ENCODE measurements around the gene SMC3. TPM values are rescaled to one million over a fixed set of nuclear protein-coding genes. Genes with fewer than 3 reads are reported as not detected.

SMC3 gene
- total and polyA plus RNA-seq, 2 experiments from 2014 or later = 72.3 to 320 TPM

DNA sequence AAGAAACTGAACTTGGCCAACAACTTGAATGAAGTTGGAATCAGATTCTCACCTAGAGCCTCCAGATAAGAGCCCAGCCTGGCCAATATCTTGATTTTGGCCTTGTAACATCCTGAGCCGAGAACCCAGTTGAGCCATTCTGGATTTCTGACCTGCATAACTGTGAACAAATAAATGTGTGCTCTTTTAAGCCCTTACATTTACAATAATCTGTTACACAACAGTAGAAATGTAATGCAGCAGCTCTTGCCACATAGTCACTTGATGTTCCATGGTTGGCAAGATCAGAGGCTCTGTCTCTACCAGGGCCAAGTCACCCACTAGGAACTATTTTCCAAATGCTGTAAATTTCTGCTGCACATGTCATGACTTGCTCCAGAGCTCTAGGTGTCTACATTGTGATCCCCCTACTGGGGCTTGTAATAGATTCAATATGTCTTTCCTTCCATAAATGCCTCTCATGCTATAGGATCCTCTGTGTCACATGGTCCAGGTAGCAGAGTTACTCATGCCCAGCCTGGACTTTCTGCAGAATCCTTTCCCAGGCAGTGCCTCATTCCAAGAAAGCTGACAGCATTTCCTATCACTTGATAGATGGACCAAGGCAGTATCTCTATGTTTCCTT, 65.2 kb downstream of the SMC3 start:
- Histone ChIP-seq H4K20me1 (replicated peaks; ENCODE audit: insufficient read depth) (no peaks in the 10 kb centered on the region), H3K27me3 (ENCODE audit: insufficient read depth) (no peaks in the 10 kb centered on the region), H3F3A (replicated peaks; ENCODE audit: low read depth) (0 out of 2 replicates have a peak, but pooled peaks cover 5% of the 10 kb centered on the region), H3K27ac (ENCODE audit: low read depth) (no peak overlapping the region), H3K4me1 (ENCODE audit: insufficient read depth) (peaks cover 19% of the 10 kb centered on the region), H3K4me2 (no peak overlapping the region), H3K79me2 (replicated peaks; ENCODE audit: insufficient read depth) (no peaks in the 10 kb centered on the region), H3K36me3 (ENCODE audit: insufficient read depth) (no peaks in the 10 kb centered on the region), H3K4me3 (no peak overlapping the region), H2AFZ (no peak overlapping the region), H3K9me2 (ENCODE audit: insufficient read depth) (no peaks in the 10 kb centered on the region)
- no peak for ATAC-seq
- no peaks in the 10 kb centered on the region for H3K36me3 Mint-ChIP-seq (ENCODE audit: low read depth)
- H3K4me1 Mint-ChIP-seq = peaks cover 22% of the 10 kb centered on the region
- DNase-seq (ENCODE audit: low spot score) = no peak
- H3K27ac Mint-ChIP-seq = no peak overlapping the region
- H3K27me3 Mint-ChIP-seq (ENCODE audit: insufficient read depth, low read depth, poor library complexity) = peaks cover 3% of the 10 kb centered on the region
- no peak overlapping the region; the same call in 2 of the 3 replicates for H3K4me3 Mint-ChIP-seq
- no peaks in the 10 kb centered on the region for H3K9me3 Mint-ChIP-seq
- TF ChIP-seq CTCF (conservative IDR thresholded peaks at IDR 0.05; ENCODE audit: low read depth in 2 of 2) (no peak), EZH2 (IDR thresholded peaks at IDR 0.05; ENCODE audit: low read depth, unreplicated experiment) (no peak), ZNF114 (CRISPR knock-in tag; IDR thresholded peaks at IDR 0.05) (no peak), NANOG (IDR thresholded peaks at IDR 0.05; ENCODE audit: borderline replicate concordance) (no peak), ETS1 (IDR thresholded peaks at IDR 0.05) (no peak)

GRCh38 chr10:110634527-110635209, 67.2 kb downstream of the SMC3 start:
- Mint-ChIP-seq H3K4me1 (peaks cover 21% of the 10 kb centered on the region), H3K4me3 (no peak overlapping the region), H3K27ac (no peak overlapping the region), H3K36me3 (ENCODE audit: low read depth) (no peaks in the 10 kb centered on the region), H3K27me3 (ENCODE audit: insufficient read depth, low read depth, poor library complexity) (peaks cover 5% of the 10 kb centered on the region), H3K9me3 (no peaks in the 10 kb centered on the region)
- no peaks in the 10 kb centered on the region for H3K9me2 ChIP-seq (ENCODE audit: insufficient read depth)
- H4K20me1 ChIP-seq (replicated peaks; ENCODE audit: insufficient read depth) = no peaks in the 10 kb centered on the region
- no peak overlapping the region for H2AFZ ChIP-seq
- no peaks in the 10 kb centered on the region for H3K79me2 ChIP-seq (replicated peaks; ENCODE audit: insufficient read depth)
- H3F3A ChIP-seq (replicated peaks; ENCODE audit: low read depth) = 0 out of 2 replicates have a peak, but pooled peaks cover 5% of the 10 kb centered on the region
- H3K4me1 ChIP-seq (ENCODE audit: insufficient read depth) = peaks cover 12% of the 10 kb centered on the region
- no peak overlapping the region for H3K4me2 ChIP-seq
- ATAC-seq (no peak), DNase-seq (ENCODE audit: low spot score) (no peak)
- no peak for TF ChIP-seq EZH2phosphoT487 (IDR thresholded peaks at IDR 0.05; ENCODE audit: unreplicated experiment)
- TF ChIP-seq JUNB (IDR thresholded peaks at IDR 0.05; ENCODE audit: unreplicated experiment) = no peak
- TF ChIP-seq, protein P1, sequence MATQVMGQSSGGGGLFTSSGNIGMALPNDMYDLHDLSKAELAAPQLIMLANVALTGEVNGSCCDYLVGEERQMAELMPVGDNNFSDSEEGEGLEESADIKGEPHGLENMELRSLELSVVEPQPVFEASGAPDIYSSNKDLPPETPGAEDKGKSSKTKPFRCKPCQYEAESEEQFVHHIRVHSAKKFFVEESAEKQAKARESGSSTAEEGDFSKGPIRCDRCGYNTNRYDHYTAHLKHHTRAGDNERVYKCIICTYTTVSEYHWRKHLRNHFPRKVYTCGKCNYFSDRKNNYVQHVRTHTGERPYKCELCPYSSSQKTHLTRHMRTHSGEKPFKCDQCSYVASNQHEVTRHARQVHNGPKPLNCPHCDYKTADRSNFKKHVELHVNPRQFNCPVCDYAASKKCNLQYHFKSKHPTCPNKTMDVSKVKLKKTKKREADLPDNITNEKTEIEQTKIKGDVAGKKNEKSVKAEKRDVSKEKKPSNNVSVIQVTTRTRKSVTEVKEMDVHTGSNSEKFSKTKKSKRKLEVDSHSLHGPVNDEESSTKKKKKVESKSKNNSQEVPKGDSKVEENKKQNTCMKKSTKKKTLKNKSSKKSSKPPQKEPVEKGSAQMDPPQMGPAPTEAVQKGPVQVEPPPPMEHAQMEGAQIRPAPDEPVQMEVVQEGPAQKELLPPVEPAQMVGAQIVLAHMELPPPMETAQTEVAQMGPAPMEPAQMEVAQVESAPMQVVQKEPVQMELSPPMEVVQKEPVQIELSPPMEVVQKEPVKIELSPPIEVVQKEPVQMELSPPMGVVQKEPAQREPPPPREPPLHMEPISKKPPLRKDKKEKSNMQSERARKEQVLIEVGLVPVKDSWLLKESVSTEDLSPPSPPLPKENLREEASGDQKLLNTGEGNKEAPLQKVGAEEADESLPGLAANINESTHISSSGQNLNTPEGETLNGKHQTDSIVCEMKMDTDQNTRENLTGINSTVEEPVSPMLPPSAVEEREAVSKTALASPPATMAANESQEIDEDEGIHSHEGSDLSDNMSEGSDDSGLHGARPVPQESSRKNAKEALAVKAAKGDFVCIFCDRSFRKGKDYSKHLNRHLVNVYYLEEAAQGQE (IDR thresholded peaks at IDR 0.05; ENCODE audit: unreplicated experiment) = no peak
- no peak for TF ChIP-seq EZH2 (IDR thresholded peaks at IDR 0.05; ENCODE audit: low read depth, unreplicated experiment)
- no peak for TF ChIP-seq NANOG (IDR thresholded peaks at IDR 0.05; ENCODE audit: borderline replicate concordance)
- no peak overlapping the region for H3K4me3 ChIP-seq
- H3K27ac ChIP-seq (ENCODE audit: low read depth) = no peak overlapping the region
- no peaks in the 10 kb centered on the region for H3K27me3 ChIP-seq (ENCODE audit: insufficient read depth)
- no peaks in the 10 kb centered on the region for H3K36me3 ChIP-seq (ENCODE audit: insufficient read depth)

All from GM23338 (cell line).